ENCODE data around the gene WBP2. TPM values are rescaled to one million over a fixed set of nuclear protein-coding genes. Genes with fewer than 3 reads are reported as not detected.

WBP2 gene
- total and polyA plus RNA-seq, 2 of the 8 experiments (the other 6 are each of a cell fraction or from before 2014, with no cell fraction given) = 48.2 to 71.2 TPM

GRCh38 chr17:75896415-75897159, 41.5 kb upstream of the WBP2 start, which contains the start of gene TRIM65 (continued):
- TF ChIP-seq CTCF (IDR thresholded peaks at IDR 0.05; ENCODE audit: control extremely low read depth in 1 of 3, insufficient read depth in 1 of 3, low read depth in 1 of 3, low read length in 3 of 3) (no peak), TCF12 (IDR thresholded peaks at IDR 0.05; ENCODE audit: low read depth, low read length) (no peak), TEAD4 (IDR thresholded peaks at IDR 0.05; ENCODE audit: low read depth, low read length) (no peak)
